HCT116 (cell line): Measurements from ENCODE around the gene PROS1. TPM values are rescaled to one million over a fixed set of nuclear protein-coding genes. Genes with fewer than 3 reads are reported as not detected.

Source experiments
- ATAC-seq: fragments of 200-7000 bp; cut with Tn5 transposase; 2 replicates; pipeline ENCODE4 v1.9.1; 2020; ENCODE audit warnings: mild to moderate bottlenecking, moderate library complexity
- BruUV-seq: library from RNA; stranded (reverse); fragments of 400-500 nt; replicated peaks from 2 replicates; lab custom pipeline; 2021; lab: Mats Ljungman, UMichigan
- CTCF ChIA-PET: fragments of 300-600 bp; sonication (Branson Sonifier 250); formaldehyde crosslinking; loops from one replicate; lab custom pipeline; 2021; ENCODE audit warnings: antibody characterized with exemption; lab: Charles Lee
- POLR2A ChIA-PET: fragments of 300-600, 350-600 bp; sonication (Branson Sonifier 250); formaldehyde crosslinking; loops from one replicate; lab custom pipeline; 2021; ENCODE audit warnings: antibody characterized with exemption; lab: Charles Lee
- RAD21 ChIA-PET, 2 experiments: fragments of 300-600 bp; sonication (Branson Sonifier 250); formaldehyde crosslinking; loops; one replicate each; lab custom pipeline; 2023; ENCODE audit warnings: low total read pairs in 2 of 2; ENCODE audit not compliant: uncharacterized antibody in 2 of 2, unreplicated experiment in 2 of 2, low non-redundant PET in 1 of 2; lab: Charles Lee
- DNase-seq: peaks from one replicate; pipeline ENCODE4 v3.0.0-alpha.2; 2010; ENCODE audit warnings: low read depth, low spot score
- H2AFZ ChIP-seq: fragments of 200-600 bp; shearing (Covaris generic), sonication (generic); 2 replicates; pipeline ENCODE4 v1.6.1; 2017; ENCODE audit warnings: low read depth, mixed run types, mixed read lengths, antibody characterized with exemption, low read length; ENCODE audit not compliant: poor library complexity, severe bottlenecking
- H3K27ac ChIP-seq: 2 replicates; pipeline ENCODE4 v1.5.1; 2012; ENCODE audit warnings: low read depth, low read length
- H3K27me3 ChIP-seq: fragments of 200-600 bp; sonication (generic); 2 replicates; pipeline ENCODE4 v1.6.1; 2016; ENCODE audit warnings: mixed run types, low read length, mixed read lengths; ENCODE audit not compliant: insufficient read depth
- H3K36me3 ChIP-seq, 2 experiments: fragments of 200-500 bp in 1 of 2; fragments of 200-600 bp in 1 of 2; sonication (Bioruptor generic) in 1 of 2; sonication (generic) in 1 of 2; 2 replicates each; pipeline versions ENCODE4 v1.5.1 to v1.6.1; 2014 to 2016; ENCODE audit warnings: low read length in 2 of 2, inconsistent platforms in 1 of 2, mixed read lengths in 1 of 2, mixed run types in 1 of 2; ENCODE audit not compliant: insufficient read depth in 2 of 2, control insufficient read depth in 1 of 2
- H3K4me1 ChIP-seq, 2 experiments: fragments of 200-600 bp in 1 of 2; sonication (generic) in 1 of 2; 2 replicates each; pipeline versions ENCODE4 v1.5.1 to v1.6.1; 2012 to 2017; ENCODE audit warnings: low read length in 2 of 2, inconsistent platforms in 1 of 2, mild to moderate bottlenecking in 1 of 2, mixed read lengths in 1 of 2, mixed run types in 1 of 2, moderate library complexity in 1 of 2; ENCODE audit not compliant: insufficient read depth in 2 of 2, control insufficient read depth in 1 of 2
- H3K4me2 ChIP-seq: fragments of 200-600 bp; sonication (generic); 2 replicates; pipeline ENCODE4 v1.6.1; 2017; ENCODE audit warnings: mixed run types, low read length, mixed read lengths
- H3K4me3 ChIP-seq, 2 experiments: fragments of 200-600 bp in 1 of 2; sonication (generic) in 1 of 2; replicated peaks in 1 of 2; 2 replicates each; pipeline ENCODE4 v1.5.1; 2011 to 2016; ENCODE audit warnings: low read length in 2 of 2, control low read depth in 1 of 2, low read depth in 1 of 2, mild to moderate bottlenecking in 1 of 2, mixed read lengths in 1 of 2, mixed run types in 1 of 2
- H3K79me2 ChIP-seq: fragments of 200-600 bp; sonication (generic); 2 replicates; pipeline ENCODE4 v1.6.1; 2017; ENCODE audit warnings: mild to moderate bottlenecking, mixed run types, low read length, moderate library complexity, mixed read lengths; ENCODE audit not compliant: insufficient read depth
- H3K9ac ChIP-seq: fragments of 200-600 bp; sonication (generic); 2 replicates; pipeline ENCODE4 v1.6.1; 2016; ENCODE audit warnings: low read length, mixed read lengths
- H3K9me2 ChIP-seq: fragments of 200-600 bp; sonication (generic), shearing (Covaris generic); 2 replicates; pipeline ENCODE4 v1.6.1; 2017; ENCODE audit warnings: mixed run types, mild to moderate bottlenecking, moderate library complexity; ENCODE audit not compliant: insufficient read depth
- H3K9me3 ChIP-seq, 2 experiments: fragments of 200-500 bp in 1 of 2; fragments of 200-600 bp in 1 of 2; sonication (Bioruptor generic) in 1 of 2; sonication (generic) in 1 of 2; 2 replicates each; pipeline ENCODE4 v1.6.1; 2014 to 2017; ENCODE audit warnings: low read length in 2 of 2, mixed read lengths in 2 of 2, inconsistent platforms in 1 of 2, low read depth in 1 of 2, mild to moderate bottlenecking in 1 of 2, mixed run types in 1 of 2, moderate library complexity in 1 of 2; ENCODE audit not compliant: control insufficient read depth in 1 of 2, insufficient read depth in 1 of 2
- H4K20me1 ChIP-seq: fragments of 200-600 bp; sonication (generic), shearing (Covaris generic); 2 replicates; pipeline ENCODE4 v1.6.1; 2017; ENCODE audit warnings: mixed run types, mild to moderate bottlenecking, moderate library complexity; ENCODE audit not compliant: insufficient read depth
- CBX3 ChIP-seq: IDR thresholded peaks from 2 replicates; pipeline ENCODE4 v1.6.1; 2012; ENCODE audit warnings: low read depth
- CEBPB ChIP-seq: IDR thresholded peaks from 2 replicates; pipeline ENCODE4 v1.6.1; 2012; ENCODE audit warnings: low read depth
- EGR1 ChIP-seq: IDR thresholded peaks from 2 replicates; pipeline ENCODE4 v1.6.1; 2012; ENCODE audit warnings: low read depth
- EZH2phosphoT487 ChIP-seq: fragments of 200-600 bp; IDR thresholded peaks from 2 replicates; pipeline ENCODE4 v1.6.1; 2018; ENCODE audit warnings: antibody characterized with exemption, borderline replicate concordance
- FOSL1 ChIP-seq: IDR thresholded peaks from 2 replicates; pipeline ENCODE4 v1.6.1; 2012; ENCODE audit warnings: low read depth
- JUND ChIP-seq: IDR thresholded peaks from 2 replicates; pipeline ENCODE4 v1.6.1; 2012
- MAX ChIP-seq: IDR thresholded peaks from 2 replicates; pipeline ENCODE4 v1.6.1; 2012
- SIN3A ChIP-seq: IDR thresholded peaks from 2 replicates; pipeline ENCODE4 v1.6.1; 2012; ENCODE audit warnings: low read depth
- ZBTB33 ChIP-seq: IDR thresholded peaks from 2 replicates; pipeline ENCODE4 v1.6.1; 2011; ENCODE audit warnings: mild to moderate bottlenecking, low read length, moderate library complexity; ENCODE audit not compliant: insufficient replicate concordance; ENCODE audit errors: extremely low read depth
- ZFX ChIP-seq: fragments of 450-650 bp; IDR thresholded peaks from 2 replicates; pipeline ENCODE4 v1.6.1; 2017
- intact Hi-C: fragments of 100-400 bp; cut with micrococcal nuclease; formaldehyde crosslinking; loops from 2 replicates; pipeline ENCODE4 v1.10.0; 2022
- total RNA-seq: library from RNA; stranded (reverse); gene quantifications from one replicate; pipeline ENCODE4 v1.2.1, GENCODE V29; 2021; ENCODE audit not compliant: unreplicated experiment

Gene PROS1
- total RNA-seq, 1 experiment from 2014 or later = 9.6 TPM

DNA sequence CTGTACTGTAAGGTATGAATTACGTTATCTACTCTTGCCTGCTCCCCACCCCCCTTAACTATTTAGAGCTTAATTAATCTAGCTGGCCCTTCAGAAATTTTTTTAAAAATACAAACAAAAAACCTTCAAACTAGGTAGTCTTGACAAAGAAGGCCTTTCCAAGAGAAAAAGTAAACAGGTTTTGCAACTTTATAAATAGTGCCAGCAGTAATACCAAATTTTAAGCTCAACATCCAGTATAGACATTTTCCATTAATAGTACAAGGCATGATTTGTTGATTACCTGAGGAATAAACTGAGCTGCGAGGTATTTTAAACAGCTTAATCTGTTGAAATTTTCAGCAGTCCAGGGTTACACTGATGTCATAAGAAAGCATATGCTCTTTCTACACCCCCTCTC lies 34.6 kb upstream of the PROS1 start:
- Histone ChIP-seq H3K4me3 (no peak overlapping the region), H3K9me2 (no peaks in the 10 kb centered on the region), H3K4me2 (no peak overlapping the region), H3K27ac (no peak overlapping the region), H3K9me3 (no peaks in the 10 kb centered on the region), H4K20me1 (no peaks in the 10 kb centered on the region), H3K4me1 (0 out of 4 replicates have a peak, but pooled peaks cover 0 to 2% of the 10 kb centered on the region in 2 experiments), H3K27me3 (no peaks in the 10 kb centered on the region), H2AFZ (no peak overlapping the region), H3K79me2 (no peaks in the 10 kb centered on the region), H3K9ac (no peak overlapping the region), H3K36me3 (no peaks in the 10 kb centered on the region)
- ChIA-PET RAD21 (no interaction called here), POLR2A (interaction anchor here (0.7 kb wide), 1 partner anchor 62 kb away, joined by 3 read pairs; no protein-coding TSS in a partner anchor), CTCF (no interaction called here)
- no peak for ATAC-seq
- no TSS peak for BruUV-seq
- no peak for TF ChIP-seq EGR1
- TF ChIP-seq FOSL1 = no peak
- TF ChIP-seq MAX = no peak
- TF ChIP-seq JUND = no peak
- no peak for TF ChIP-seq CEBPB
- no peak for TF ChIP-seq CBX3
- no peak for TF ChIP-seq EZH2phosphoT487
- TF ChIP-seq SIN3A = no peak
- TF ChIP-seq ZFX = no peak
- TF ChIP-seq ZBTB33 = no peak
- intact Hi-C loops = no loop called here
- no peak for DNase-seq
